HG02571 (cell line): ENCODE data around the gene HSP90AA1.

Source experiments
- ATAC-seq: cut with Tn5 transposase; IDR thresholded peaks from one replicate; pipeline ENCODE4 v1.9.1; 2021; ENCODE audit warnings: mild to moderate bottlenecking, moderate library complexity; ENCODE audit not compliant: unreplicated experiment

Gene HSP90AA1

GRCh38 chr14:102044566-102044965, 42.3 kb downstream of the HSP90AA1 start:
- no peak for ATAC-seq

DNA sequence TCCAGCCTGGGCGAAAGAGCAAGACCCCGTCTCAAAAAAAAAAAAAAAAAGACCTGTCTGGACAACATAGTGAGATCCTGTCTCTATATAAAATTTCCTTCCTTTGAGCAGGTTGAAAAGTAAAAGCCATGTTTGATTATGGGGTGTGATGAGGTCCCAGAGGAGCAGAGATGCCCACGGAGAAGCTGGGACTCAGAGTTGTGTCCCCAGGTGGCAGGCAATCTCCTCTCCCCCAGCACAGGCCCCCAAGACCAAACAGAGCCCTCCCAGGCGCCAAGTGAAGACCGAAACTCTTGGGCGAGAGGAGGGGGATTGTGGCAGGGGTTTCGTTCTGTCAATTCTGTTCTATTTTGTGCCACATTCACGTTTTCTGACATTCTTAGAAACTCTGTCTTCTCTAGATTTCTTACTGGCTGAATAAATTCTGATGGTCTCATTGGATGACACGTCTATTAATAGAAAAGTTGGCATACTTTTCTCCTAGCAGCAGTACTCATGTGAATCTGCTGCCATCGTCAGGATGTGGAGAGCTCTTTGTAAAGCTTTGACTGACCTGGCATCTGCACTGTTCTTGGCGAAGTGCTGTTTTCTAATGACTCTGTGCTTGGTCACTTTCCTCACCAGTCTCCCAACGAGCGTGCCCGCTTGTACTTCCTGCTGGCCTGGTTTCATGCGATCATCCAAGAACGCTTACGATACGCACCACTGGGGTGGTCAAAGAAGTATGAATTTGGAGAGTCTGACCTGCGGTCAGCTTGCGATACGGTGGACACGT, 43.4 kb downstream of the HSP90AA1 start:
- no peak for ATAC-seq

GRCh38 chr14:102042699-102043098, 44.1 kb downstream of the HSP90AA1 start:
- no peak for ATAC-seq

GRCh38 chr14:102040153-102040552, 46.7 kb downstream of the HSP90AA1 start:
- no peak for ATAC-seq

DNA sequence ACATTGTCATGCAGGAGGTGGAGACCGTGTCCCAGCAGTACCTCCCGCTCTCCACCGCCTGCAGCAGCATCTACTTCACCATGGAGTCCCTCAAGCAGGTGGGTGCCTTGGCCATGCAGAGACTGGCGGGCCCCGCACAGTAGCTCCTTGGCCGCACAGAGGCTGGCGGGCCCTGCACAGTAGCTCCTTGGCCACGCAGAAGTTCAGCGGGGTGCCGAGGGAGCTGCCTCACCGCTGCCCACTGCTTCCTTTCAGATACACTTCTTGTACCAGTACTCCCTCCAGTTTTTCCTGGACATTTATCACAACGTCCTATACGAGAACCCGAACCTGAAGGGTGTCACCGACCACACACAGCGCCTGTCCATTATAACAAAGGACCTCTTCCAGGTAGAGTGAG, 47.7 kb downstream of the HSP90AA1 start:
- no peak for ATAC-seq

DNA sequence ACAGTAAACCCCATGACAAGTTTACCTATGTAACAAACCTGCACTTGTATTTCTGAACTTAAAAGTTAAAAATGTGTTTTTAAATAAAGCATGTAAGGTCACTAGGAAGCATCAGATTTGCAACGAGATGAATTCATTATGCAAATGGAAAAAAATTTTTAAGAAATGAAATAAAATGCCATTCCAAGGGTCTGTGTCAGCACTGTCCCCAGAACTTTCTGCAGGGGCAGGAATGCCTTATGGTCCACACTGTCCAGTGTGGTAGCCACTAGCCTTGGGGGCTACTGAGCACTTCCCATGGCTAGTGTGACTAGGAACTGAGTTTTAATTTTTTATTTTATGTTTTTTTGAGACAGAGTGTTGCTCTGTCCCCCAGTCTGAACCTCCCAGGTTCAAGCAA, 49.2 kb downstream of the HSP90AA1 start:
- ATAC-seq: no peak

DNA sequence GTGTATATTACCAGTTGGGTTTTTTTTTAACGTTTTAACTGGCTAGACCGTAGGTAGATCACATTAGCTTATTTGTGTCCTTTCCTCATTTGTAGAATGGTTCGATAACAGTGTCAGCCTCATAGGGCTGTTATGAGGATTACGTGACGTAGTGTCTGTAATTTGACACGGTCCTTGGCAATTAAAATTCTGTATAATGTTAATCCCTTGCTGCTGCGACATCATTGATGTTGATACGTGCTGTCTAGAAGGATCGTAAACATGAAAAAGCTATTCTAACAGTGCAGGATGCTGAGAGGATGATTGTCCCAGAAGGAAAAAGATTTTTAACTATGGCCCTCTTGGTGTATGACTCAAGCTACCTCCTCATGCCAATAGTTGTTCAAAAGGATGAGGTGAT, 50.9 kb downstream of the HSP90AA1 start:
- ATAC-seq: no peak

- no peak for ATAC-seq
Measured at GRCh38 chr14:102034301-102034700, 52.5 kb downstream of the HSP90AA1 start.

GRCh38 chr14:102033241-102033640, 53.6 kb downstream of the HSP90AA1 start:
- ATAC-seq: no peak
